ENCODE measurements around the gene SV2C. TPM values are rescaled to one million over a fixed set of nuclear protein-coding genes. Genes with fewer than 3 reads are reported as not detected.

The SV2C gene
- total RNA-seq, 1 experiment from 2014 or later = not detected

- intact Hi-C loops (cut with micrococcal nuclease) = loop anchor here (2.0 kb wide), 1 partner anchor 142 kb away; no protein-coding TSS in a partner anchor
Observed at GRCh38 chr5:76402251-76402885, 319.2 kb downstream of the SV2C start.

More at GRCh38 chr5:76402251-76402885, 319.2 kb downstream of the SV2C start:
- no TSS peak for BruUV-seq (replicated peaks)
- CTCF ChIA-PET = interaction anchor here (0.5 to 1.0 kb wide), 3 partner anchors 13 to 515 kb away, joined by 3 to 4 read pairs (median 4); no protein-coding TSS in a partner anchor
- Histone ChIP-seq H3K79me2 (ENCODE audit: insufficient read depth, low read length) (no peaks in the 10 kb centered on the region), H3K4me1 (ENCODE audit: control insufficient read depth in 1 of 2, insufficient read depth in 2 of 2, low read length in 2 of 2) (peaks cover 5 to 19% of the 10 kb centered on the region in 2 experiments; a peak in 2 of 4 replicates), H3K36me3 (ENCODE audit: control insufficient read depth in 1 of 2, insufficient read depth in 2 of 2, low read length in 2 of 2) (no peaks in the 10 kb centered on the region), H3K27ac (ENCODE audit: low read depth, low read length) (no peak overlapping the region; the same call in 1 of the 2 replicates), H3K9ac (ENCODE audit: low read length) (peak overlapping the region; percentile 41), H4K20me1 (ENCODE audit: insufficient read depth) (no peaks in the 10 kb centered on the region), H3K9me3 (ENCODE audit: control insufficient read depth in 1 of 2, insufficient read depth in 1 of 2, low read depth in 1 of 2, low read length in 2 of 2) (no peaks in the 10 kb centered on the region), H2AFZ (ENCODE audit: low read depth, low read length, poor library complexity, severe bottlenecking) (peak overlapping the region; percentile 94), H3K9me2 (ENCODE audit: insufficient read depth) (no peaks in the 10 kb centered on the region), H3K4me3 (replicated peaks in 1 of 2; ENCODE audit: low read depth in 1 of 2, low read length in 2 of 2) (peak overlapping the region; percentile 52 to 66), H3K27me3 (ENCODE audit: insufficient read depth, low read length) (peaks cover 14% of the 10 kb centered on the region; the same call in 1 of the 2 replicates), H3K4me2 (ENCODE audit: low read length) (peak overlapping the region; percentile 99)
- no peak for DNase-seq (ENCODE audit: low read depth, low spot score)
- ATAC-seq = peak; percentile 28; the same call in 1 of the 2 replicates
- RAD21 ChIA-PET (ENCODE audit: low non-redundant PET in 1 of 2, low total read pairs in 2 of 2, uncharacterized antibody in 2 of 2, unreplicated experiment in 2 of 2) = no interaction called here
- POLR2A ChIA-PET = interaction anchor here (0.7 kb wide), 1 partner anchor 76 kb away, joined by 4 read pairs; no protein-coding TSS in a partner anchor
- TF ChIP-seq ZFX (IDR thresholded peaks at IDR 0.05) = no peak
- no peak for TF ChIP-seq ELF1 (IDR thresholded peaks at IDR 0.05; ENCODE audit: borderline replicate concordance, low read depth)
- TF ChIP-seq POLR2AphosphoS5 (IDR thresholded peaks at IDR 0.05; ENCODE audit: low read depth, low read length) = no peak
- no peak for TF ChIP-seq MAX (IDR thresholded peaks at IDR 0.05)
- TF ChIP-seq CEBPB (IDR thresholded peaks at IDR 0.05; ENCODE audit: low read depth) = no peak
- TF ChIP-seq SIN3A (IDR thresholded peaks at IDR 0.05; ENCODE audit: low read depth) = no peak
- TF ChIP-seq CBX3 (IDR thresholded peaks at IDR 0.05; ENCODE audit: low read depth) = no peak
- TF ChIP-seq JUND (IDR thresholded peaks at IDR 0.05) = no peak
- TF ChIP-seq SP1 (IDR thresholded peaks at IDR 0.05; ENCODE audit: low read depth) = no peak
- no peak for TF ChIP-seq EZH2phosphoT487 (IDR thresholded peaks at IDR 0.05; ENCODE audit: borderline replicate concordance)
- TF ChIP-seq POLR2A (IDR thresholded peaks at IDR 0.05; ENCODE audit: borderline replicate concordance, extremely low read depth, insufficient read depth, insufficient read length) = no peak
- TF ChIP-seq RAD21 (IDR thresholded peaks at IDR 0.05; ENCODE audit: low read depth) = no peak
- no peak for TF ChIP-seq EGR1 (IDR thresholded peaks at IDR 0.05; ENCODE audit: low read depth)
- no peak for TF ChIP-seq YY1 (IDR thresholded peaks at IDR 0.05; ENCODE audit: extremely low read depth, insufficient replicate concordance, low read depth, low read length)
- TF ChIP-seq ZNF274 (IDR thresholded peaks at IDR 0.05; ENCODE audit: low read depth, low read length) = no peak
- no peak for TF ChIP-seq CTCF (IDR thresholded peaks at IDR 0.05 in 2 of 3, conservative IDR thresholded peaks at IDR 0.05 in 1 of 3; ENCODE audit: borderline replicate concordance in 1 of 3, insufficient read depth in 1 of 3, low read depth in 2 of 3, low read length in 2 of 3)

Data from HCT116 (cell line).